Measurements from ENCODE around the gene OR51B4.

OR51B4 gene

DNA sequence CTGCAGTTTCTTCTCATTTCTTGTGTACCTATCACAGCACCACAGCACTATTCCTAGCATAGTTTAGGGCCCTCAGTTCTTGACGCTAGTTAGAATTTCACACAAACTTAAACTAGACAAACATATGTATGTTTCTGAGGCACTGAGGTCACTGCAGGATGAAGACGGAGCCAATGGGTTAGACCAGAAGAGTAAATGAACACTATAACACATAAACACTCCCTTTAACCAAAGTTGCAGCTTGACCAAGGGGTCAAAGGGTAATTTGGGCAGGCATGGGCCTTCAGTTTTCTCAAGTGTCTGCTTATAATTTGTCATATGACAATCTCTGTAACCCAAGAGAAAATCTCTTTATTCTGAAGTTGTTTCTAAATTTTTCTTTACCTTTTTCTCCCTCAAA is 19.1 kb downstream of the OR51B4 start:
- Histone ChIP-seq H3K27me3 (ENCODE audit: low read length) (no peaks in the 10 kb centered on the region), H3K9me3 (ENCODE audit: insufficient read depth, low read length) (no peaks in the 10 kb centered on the region), H3K27ac (ENCODE audit: low read depth, low read length) (no peak overlapping the region), H3K36me3 (ENCODE audit: low read length) (no peaks in the 10 kb centered on the region), H2AFZ (ENCODE audit: low read depth, low read length, severe bottlenecking) (no peak overlapping the region), H3K4me3 (ENCODE audit: insufficient read depth, low read length, poor library complexity, severe bottlenecking) (no peak overlapping the region), H4K20me1 (ENCODE audit: low read depth, low read length) (no peaks in the 10 kb centered on the region), H3K9ac (ENCODE audit: low read length) (no peak overlapping the region), H3F3A (ENCODE audit: insufficient read depth) (no peaks in the 10 kb centered on the region), H3K4me2 (ENCODE audit: low read depth, low read length, poor library complexity, severe bottlenecking) (no peak overlapping the region), H3K79me2 (ENCODE audit: insufficient read depth, low read length) (no peaks in the 10 kb centered on the region), H3K9me2 (replicated peaks; ENCODE audit: insufficient read depth, low read length) (no peaks in the 10 kb centered on the region; the same call in 1 of the 2 replicates)
- TF ChIP-seq, protein P1, sequence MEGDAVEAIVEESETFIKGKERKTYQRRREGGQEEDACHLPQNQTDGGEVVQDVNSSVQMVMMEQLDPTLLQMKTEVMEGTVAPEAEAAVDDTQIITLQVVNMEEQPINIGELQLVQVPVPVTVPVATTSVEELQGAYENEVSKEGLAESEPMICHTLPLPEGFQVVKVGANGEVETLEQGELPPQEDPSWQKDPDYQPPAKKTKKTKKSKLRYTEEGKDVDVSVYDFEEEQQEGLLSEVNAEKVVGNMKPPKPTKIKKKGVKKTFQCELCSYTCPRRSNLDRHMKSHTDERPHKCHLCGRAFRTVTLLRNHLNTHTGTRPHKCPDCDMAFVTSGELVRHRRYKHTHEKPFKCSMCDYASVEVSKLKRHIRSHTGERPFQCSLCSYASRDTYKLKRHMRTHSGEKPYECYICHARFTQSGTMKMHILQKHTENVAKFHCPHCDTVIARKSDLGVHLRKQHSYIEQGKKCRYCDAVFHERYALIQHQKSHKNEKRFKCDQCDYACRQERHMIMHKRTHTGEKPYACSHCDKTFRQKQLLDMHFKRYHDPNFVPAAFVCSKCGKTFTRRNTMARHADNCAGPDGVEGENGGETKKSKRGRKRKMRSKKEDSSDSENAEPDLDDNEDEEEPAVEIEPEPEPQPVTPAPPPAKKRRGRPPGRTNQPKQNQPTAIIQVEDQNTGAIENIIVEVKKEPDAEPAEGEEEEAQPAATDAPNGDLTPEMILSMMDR (IDR thresholded peaks at IDR 0.05; ENCODE audit: insufficient read depth, low read length, poor library complexity, severe bottlenecking): no peak
- no peak for TF ChIP-seq EZH2phosphoT487 (conservative IDR thresholded peaks at IDR 0.05; ENCODE audit: low read length)

DNA sequence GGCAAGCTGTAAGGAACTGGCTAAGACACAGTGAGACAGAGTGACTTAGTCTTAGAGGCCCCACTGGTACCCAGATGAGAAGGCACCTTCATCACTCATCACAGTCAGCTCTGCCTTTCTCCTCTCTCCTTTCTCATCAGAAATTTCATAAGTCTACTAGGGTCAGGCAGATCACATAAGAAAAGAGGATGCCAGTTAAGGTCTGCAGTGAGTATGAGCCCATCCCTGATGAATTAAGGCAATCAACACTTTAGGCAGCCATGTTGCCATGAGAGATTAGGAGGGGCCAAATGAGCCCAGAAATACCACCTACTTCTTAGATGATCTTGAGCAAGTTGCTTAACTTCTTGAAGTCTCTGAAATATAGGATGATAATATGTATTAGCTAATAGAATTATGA is 20.1 kb downstream of the OR51B4 start:
- H2AFZ ChIP-seq (ENCODE audit: low read depth, low read length, severe bottlenecking): no peak overlapping the region
- H3K9me3 ChIP-seq (ENCODE audit: insufficient read depth, low read length): no peaks in the 10 kb centered on the region
- H3K36me3 ChIP-seq (ENCODE audit: low read length): no peaks in the 10 kb centered on the region
- no peaks in the 10 kb centered on the region for H3F3A ChIP-seq (ENCODE audit: insufficient read depth)
- H3K79me2 ChIP-seq (ENCODE audit: insufficient read depth, low read length): no peaks in the 10 kb centered on the region
- H3K9me2 ChIP-seq (replicated peaks; ENCODE audit: insufficient read depth, low read length): no peaks in the 10 kb centered on the region; the same call in 1 of the 2 replicates
- no peaks in the 10 kb centered on the region for H3K27me3 ChIP-seq (ENCODE audit: low read length)
- TF ChIP-seq, protein P1 (IDR thresholded peaks at IDR 0.05; ENCODE audit: insufficient read depth, low read length, poor library complexity, severe bottlenecking): no peak
- TF ChIP-seq EZH2phosphoT487 (conservative IDR thresholded peaks at IDR 0.05; ENCODE audit: low read length): no peak
- no peak overlapping the region for H3K4me3 ChIP-seq (ENCODE audit: insufficient read depth, low read length, poor library complexity, severe bottlenecking)
- no peak overlapping the region for H3K27ac ChIP-seq (ENCODE audit: low read depth, low read length)
- no peak overlapping the region for H3K4me2 ChIP-seq (ENCODE audit: low read depth, low read length, poor library complexity, severe bottlenecking)
- H4K20me1 ChIP-seq (ENCODE audit: low read depth, low read length): no peaks in the 10 kb centered on the region
- no peak overlapping the region for H3K9ac ChIP-seq (ENCODE audit: low read length)

DNA sequence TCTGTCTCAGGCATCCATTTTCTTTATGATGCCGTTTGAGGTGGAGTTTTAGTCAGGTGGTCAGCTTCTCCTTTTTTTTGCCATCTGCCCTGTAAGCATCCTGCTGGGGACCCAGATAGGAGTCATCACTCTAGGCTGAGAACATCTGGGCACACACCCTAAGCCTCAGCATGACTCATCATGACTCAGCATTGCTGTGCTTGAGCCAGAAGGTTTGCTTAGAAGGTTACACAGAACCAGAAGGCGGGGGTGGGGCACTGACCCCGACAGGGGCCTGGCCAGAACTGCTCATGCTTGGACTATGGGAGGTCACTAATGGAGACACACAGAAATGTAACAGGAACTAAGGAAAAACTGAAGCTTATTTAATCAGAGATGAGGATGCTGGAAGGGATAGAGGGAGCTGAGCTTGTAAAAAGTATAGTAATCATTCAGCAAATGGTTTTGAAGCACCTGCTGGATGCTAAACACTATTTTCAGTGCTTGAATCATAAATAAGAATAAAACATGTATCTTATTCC is 21.1 kb downstream of the OR51B4 start:
- Histone ChIP-seq H3K27me3 (ENCODE audit: low read length) (no peaks in the 10 kb centered on the region), H3K9me3 (ENCODE audit: insufficient read depth, low read length) (no peaks in the 10 kb centered on the region), H2AFZ (ENCODE audit: low read depth, low read length, severe bottlenecking) (no peak overlapping the region), H3K9ac (ENCODE audit: low read length) (no peak overlapping the region), H3K4me3 (ENCODE audit: insufficient read depth, low read length, poor library complexity, severe bottlenecking) (no peak overlapping the region), H3K9me2 (replicated peaks; ENCODE audit: insufficient read depth, low read length) (no peaks in the 10 kb centered on the region; the same call in 1 of the 2 replicates), H3K27ac (ENCODE audit: low read depth, low read length) (no peak overlapping the region), H4K20me1 (ENCODE audit: low read depth, low read length) (no peaks in the 10 kb centered on the region), H3K79me2 (ENCODE audit: insufficient read depth, low read length) (no peaks in the 10 kb centered on the region), H3F3A (ENCODE audit: insufficient read depth) (no peaks in the 10 kb centered on the region), H3K4me2 (ENCODE audit: low read depth, low read length, poor library complexity, severe bottlenecking) (no peak overlapping the region), H3K36me3 (ENCODE audit: low read length) (no peaks in the 10 kb centered on the region)
- TF ChIP-seq, protein P1 (IDR thresholded peaks at IDR 0.05; ENCODE audit: insufficient read depth, low read length, poor library complexity, severe bottlenecking): no peak
- TF ChIP-seq EZH2phosphoT487 (conservative IDR thresholded peaks at IDR 0.05; ENCODE audit: low read length): no peak
